DND-41 (cell line): ENCODE measurements around the gene PRDM5.

Source experiments
- CTCF ChIP-seq: IDR thresholded peaks from 2 replicates; pipeline ENCODE4 v1.5.1; 2012; ENCODE audit warnings: borderline replicate concordance, low read length, moderate library complexity, mild to moderate bottlenecking; ENCODE audit not compliant: poor library complexity, severe bottlenecking; ENCODE audit errors: extremely low read depth
- EZH2 ChIP-seq: IDR thresholded peaks from 3 replicates; pipeline ENCODE4 v1.6.1; 2012; ENCODE audit warnings: borderline replicate concordance, low read depth, mild to moderate bottlenecking, moderate library complexity, low read length, inconsistent platforms; ENCODE audit not compliant: severe bottlenecking

GRCh38 chr4:120815361-120815760, 107.2 kb downstream of the PRDM5 start:
- TF ChIP-seq EZH2 (no peak), CTCF (no peak)
